ENCODE results near the gene BNIP3.

BNIP3 gene, protein sequence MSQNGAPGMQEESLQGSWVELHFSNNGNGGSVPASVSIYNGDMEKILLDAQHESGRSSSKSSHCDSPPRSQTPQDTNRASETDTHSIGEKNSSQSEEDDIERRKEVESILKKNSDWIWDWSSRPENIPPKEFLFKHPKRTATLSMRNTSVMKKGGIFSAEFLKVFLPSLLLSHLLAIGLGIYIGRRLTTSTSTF

DNA sequence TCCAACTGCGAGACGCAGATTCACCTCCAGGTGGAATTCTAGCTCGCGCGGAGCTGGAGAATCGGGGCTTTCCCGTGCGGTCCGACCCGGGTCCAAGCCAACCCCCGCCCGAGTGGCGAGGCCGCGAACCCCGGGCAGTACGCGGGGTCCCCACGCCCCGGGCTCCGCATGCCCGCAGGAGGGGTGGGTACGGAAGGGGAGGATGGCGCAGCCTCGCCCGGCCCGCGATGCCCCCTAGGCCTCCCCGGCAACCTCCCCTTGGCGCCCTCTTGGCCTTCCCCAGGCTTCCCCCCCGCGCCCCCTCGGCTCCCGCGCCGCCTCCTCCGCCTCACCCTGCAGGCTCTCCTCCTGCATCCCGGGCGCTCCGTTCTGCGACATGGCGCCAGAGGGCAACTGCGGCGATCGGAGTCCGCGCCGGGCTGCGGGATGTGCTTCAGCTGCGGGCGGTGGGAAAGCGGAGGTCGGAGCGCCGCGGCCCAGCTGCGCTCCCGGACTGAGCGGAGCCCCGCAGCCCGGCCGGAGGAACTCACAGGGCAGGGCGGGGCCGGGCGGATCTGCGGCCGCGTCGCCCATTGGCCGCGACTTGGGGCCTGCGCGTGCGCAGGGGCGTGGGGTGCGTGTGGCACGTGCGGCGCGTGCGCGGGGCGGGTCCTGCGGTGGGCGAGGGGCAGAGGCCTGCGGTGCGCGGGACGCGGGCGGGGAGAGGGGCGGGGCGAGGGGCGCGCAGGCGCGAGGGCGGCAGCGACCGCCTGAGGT, at the start of gene BNIP3:
Gene BNIP3 (minus strand): TSS at position 495 of the 756 bp plus-strand sequence. CDS start 117 bp downstream, at position 378.
- peak; percentile 92 for DNase-seq

DNA sequence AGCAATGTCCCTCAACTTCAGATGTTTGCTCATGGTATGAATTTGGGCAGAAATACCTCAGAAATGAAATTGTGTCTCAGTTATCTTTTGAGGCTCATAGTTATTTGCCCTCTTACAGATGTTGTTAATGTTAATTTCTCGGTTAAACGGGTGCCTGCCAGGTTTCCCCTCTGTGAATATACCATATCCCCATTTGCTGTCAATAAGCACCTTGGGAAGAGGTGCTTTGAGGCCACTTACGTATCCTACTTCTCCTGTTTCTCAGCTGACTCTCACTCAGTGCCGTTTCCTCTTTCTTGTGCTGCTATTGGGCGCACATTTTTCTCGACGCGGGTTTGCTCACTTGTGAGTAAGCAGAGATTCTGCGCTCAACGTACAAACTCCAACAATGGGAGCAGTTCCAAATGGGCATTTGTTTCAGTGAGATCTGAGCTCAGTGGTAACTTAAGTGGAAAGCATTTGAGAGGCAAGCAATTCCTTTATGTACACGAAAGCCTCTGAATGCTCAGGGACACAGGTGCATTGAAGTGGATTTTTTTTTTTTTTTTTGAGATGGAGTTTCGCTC, 49.3 kb upstream of the BNIP3 start:
- no peak for DNase-seq

DNA sequence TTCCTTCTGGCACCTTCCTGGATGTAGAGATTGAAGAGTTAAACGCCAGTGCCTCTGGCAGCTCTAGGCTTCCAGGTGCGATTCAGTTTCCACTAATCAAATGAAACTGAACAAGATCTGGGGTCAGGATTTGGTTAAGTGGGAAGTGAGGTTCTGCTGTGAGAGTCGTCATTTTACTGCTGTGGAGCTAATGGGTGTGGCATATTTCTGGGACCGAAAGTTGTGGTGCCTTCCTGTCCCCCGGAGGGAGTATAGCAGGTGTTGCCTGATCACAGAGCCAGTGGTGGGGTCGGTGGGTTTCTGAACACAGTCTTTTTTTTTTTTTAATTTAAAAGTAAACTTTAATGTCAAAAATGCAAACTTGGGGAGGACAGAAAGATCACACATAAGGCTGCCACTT, 47.0 kb upstream of the BNIP3 start:
- DNase-seq = no peak

DNA sequence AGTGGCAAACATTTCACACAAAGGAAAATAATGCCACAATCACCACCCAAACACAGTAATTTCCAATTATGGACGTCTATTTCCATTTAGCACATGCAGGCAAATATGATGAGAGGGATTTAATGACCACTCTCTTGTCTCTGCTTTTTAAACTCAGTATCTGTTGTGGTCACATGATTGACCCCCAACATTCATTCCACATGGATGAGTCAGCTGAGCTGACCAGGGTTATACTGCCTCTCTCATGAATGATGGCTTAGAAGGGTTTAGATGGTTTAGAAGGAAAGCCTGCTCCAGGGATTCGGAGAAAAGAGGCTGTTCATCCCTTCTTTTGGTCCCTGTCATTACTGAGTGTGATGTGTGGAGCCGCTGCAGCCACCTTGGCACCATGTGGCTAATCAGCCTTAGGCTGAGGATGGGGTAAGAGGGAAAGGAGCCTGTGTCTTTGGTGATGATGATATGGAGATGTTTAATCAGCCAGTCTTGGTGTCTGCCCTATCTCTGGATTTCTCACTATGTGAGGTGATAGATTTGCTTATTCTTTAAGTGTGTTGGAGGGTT, 45.8 kb upstream of the BNIP3 start:
- no peak for DNase-seq

DNA sequence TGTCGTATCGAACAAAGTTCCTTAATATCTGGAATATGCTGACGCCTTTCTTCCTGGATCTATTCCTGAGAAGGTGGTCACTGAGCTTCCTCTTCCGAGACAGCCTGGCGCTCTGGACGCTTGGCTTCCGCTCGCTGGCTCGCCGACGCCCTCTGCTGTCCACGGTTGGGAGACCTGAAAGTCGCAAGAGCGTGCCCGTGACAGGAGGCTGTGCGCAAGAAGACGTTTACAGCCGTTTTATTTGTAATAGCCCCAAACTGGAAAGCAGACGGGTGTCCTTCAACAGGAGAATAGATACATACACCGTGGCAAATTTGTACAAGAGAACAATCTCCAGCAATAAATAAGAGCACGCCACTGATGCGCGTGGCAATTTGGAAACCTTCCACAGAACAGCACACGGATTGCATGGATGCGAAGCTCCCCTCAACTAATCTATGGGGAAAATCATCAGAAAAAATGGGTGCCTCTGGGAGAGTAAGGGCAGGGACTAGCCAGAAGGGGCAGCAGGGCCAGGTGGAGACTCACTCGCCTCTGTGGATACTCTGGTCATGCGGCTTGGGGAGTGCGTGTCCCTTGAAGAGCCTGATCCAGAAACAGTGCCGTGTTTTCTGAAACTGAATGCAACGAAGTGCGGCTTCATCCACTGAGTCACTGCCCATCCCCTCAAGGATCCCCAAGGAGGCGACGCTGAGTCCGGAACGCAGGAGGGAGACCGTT, 41.5 kb upstream of the BNIP3 start:
- peak; percentile 69 to 81 for DNase-seq

DNA sequence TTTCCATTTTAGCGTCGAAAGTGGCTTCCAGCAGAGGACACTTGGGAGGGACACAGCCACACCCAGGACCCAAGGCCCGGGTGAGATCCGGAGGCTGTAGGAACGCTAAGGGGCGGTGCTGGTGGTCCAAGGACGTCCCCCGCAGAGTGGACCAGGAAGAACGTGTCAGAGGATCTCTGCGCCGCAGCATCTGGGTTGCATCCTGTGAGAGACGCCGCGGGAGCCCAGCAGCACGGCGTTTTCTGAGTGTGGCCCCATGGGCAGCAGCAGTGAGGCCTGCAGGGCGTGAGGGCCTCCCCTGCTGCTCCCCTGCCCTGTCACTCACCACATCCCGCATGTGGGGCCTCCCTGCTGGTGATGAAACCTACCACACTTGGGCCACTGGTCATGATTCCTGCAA, 40.5 kb upstream of the BNIP3 start:
- no peak for DNase-seq

DNA sequence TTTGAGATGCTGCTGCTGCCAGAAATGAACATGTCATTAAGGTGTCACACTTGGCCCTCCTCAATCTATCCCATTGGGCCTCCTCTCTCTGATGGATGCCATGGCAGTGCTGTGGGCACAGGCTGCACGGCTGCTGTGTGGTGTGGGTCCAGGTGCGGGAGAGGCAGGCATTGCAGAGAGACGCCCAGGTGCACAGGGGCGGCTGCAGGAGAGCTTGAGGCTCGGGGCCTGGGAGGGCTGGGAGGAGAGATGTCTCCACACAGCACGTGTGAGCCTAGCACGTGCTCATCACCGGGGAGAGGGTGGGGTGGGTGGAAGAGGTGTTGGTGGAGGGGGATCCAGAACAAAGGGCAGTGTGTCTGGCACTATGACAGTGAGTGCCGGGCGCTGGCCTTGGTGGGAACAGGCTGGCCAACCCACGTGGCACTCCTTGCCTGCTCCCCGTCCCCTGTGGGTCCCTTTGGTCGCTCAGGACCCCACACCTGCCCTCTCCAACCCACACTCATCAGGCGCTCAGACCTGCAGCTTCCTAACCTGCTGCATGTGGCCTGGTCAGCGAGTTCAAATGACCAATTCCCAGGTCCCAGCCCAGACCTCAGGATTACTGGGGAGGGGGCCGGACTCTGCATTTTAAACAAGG, 39.9 kb upstream of the BNIP3 start:
- DNase-seq = no peak

DNA sequence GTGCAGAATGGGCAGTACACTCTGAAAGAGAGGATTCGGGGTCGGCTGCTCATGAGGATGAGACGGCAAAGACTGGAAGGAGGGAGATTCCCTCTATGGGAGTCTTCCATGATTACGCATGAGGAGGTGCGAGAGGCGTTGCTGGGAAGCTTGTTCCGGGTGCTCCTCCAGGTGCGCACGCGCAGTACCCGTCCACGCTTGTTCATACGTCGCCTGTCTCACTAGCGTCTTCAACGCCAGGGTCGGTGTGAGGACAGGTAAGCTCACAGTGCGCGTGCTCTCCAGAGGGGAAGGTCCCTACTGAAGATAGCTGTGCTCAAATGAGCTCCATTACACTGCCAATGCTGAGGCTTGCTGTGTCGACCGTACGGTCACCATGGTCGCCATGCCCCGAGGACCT, 39.3 kb upstream of the BNIP3 start:
- no peak for DNase-seq

DNA sequence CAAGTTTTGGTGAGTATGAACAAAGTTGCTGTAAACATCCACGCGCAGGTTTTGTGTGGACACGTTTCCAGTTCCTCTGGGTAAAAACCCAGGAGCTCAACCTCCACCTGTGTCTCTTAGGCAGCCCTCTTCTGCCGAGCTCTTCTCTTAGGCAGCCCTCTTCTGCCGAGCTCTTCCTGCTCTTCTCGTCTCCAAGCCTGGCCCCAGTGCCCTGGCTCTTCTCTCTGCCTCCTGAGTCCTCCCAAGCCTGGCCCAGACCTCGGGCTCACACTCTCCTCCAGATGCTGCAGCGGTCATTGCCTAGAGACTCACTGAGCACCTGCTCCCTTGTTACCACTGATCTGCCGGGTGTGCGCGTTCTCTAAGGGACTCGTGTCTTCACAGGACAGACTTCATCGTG, 38.7 kb upstream of the BNIP3 start:
- no peak for DNase-seq

DNA sequence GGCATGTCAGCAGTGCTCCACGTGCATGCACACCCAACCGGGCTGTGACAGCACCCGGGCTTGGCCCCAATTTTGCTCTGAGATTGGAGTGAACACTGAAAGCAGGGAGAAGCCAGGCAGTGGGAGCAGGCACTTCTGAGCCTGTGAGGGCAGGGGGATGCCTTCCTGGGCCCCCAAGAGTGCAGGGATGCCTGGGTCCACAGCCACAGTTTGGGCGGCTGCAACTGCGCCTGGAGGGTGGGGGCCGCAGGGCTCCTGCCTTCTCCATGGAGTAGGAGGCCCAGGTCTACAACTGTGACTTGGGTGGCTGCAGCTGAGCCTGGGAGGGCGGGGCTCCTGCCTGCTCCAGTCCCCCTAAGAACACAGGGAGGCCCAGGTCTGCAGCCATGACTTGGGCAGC, 37.6 kb upstream of the BNIP3 start:
- no peak for DNase-seq

DNA sequence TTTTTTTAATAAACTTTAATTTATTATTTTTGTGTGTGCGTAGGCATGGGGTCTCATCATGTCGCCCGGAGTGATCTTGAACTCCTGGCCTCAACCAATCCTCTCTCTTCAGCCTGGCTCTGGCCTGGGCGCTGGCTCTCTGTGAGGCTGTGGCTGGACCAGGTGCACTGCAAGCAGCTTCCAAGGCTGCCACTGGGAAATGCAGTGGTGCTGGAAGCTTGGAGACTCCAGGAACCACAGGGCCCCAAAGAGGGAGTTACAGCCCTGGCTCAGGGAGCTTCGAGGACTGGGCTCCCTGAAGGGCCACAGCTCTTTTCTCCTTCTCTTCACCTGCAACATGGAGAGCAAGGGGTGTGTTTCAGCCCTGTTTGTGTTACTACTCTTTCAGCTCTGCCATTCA, 36.7 kb upstream of the BNIP3 start:
- no peak for DNase-seq

DNA sequence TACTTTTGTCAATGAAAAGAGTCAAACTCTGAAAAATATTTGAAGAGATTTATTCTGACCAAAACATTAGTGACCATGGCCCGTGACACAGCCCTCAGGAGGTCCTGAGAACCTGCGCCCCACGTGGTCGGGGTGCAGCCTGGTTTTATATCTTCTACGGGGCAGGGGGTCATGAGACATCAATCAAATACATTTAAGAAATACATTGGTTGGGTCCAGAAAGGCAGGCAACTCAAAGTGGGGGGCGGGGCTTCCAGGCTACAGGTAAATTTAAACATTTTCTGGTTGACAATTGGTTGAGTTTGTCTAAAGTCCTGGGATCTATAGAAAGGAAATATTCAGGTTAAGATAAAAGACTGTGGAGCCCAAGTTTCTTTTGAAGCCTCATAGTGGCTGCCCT, 34.8 kb upstream of the BNIP3 start:
- DNase-seq = no peak

DNA sequence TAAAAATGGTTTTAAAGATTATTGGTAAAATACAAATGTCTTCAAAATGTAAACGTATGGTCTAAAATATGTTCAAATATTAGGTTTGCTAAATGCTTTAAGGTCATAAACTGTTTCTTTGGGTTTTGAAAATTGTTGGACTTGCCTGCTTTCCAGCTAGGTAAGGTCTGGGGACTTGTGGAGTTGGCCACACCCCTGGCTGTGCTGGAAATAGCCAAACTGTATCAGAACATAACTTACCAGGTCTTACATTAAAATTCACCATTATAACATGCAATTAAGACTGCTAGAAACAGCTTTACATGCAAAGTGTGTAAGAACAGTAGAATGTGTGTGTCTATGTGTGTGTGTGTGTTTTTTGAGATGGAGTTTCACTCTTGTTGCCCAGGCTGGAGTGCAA, 29.7 kb upstream of the BNIP3 start:
- DNase-seq = no peak

DNA sequence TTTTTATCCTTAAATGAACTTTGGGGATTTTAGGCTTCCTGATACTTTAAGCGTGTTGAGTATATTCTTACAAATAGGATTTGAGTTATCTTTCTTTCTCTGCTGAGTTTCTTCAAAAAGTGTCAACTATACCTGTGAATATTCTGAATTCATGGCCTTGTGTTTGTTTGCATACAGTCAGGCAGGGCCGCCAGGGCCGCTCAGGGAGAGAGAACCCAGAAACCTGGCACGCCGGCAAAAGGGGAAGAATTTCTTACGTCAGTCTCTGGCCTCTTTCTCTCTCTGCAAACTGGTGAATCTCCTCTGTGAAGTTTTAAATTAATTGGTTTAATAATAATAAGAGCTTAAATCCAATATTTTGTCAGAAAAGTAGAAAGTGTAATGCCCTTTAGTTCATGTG, 29.3 kb upstream of the BNIP3 start:
- no peak for DNase-seq

DNA sequence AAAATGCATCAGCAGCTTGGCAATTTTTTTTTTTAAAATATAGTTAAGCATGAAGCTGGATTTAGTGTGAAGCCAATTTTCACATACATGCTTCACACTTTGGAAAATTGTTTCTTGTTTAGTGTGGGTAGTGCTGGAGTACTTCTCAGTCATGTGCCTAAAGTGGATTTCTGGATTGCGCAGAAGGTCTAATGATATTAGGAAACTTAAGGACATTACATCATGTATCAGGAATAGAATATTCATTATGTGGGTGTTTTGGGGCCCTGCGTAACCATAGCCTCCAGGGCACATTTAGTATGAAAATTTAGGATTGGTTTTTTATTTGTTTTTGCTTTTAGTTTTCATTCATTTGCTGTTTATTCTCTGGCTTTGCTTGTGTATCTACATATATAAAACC, 28.8 kb upstream of the BNIP3 start:
- DNase-seq = no peak

DNA sequence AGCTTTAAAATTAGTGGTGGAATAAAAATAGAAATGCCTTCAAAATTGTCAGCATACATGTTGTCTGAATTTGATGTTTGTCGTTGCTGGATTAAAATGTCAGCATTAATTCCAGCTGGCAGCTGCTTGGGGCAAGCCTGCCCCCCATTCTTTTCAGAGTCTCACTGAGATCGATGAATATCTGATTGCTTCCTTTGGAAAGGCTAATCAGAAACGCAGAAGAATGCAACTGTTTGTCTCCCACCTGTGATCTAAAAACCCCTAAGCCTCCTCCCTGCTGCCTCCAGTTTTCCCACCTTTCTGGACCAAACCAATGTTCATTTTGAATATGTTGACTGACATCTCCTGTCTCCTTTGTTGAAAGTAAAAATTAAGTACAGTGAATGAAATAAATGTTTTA, 27.9 kb upstream of the BNIP3 start:
- DNase-seq = no peak

DNA sequence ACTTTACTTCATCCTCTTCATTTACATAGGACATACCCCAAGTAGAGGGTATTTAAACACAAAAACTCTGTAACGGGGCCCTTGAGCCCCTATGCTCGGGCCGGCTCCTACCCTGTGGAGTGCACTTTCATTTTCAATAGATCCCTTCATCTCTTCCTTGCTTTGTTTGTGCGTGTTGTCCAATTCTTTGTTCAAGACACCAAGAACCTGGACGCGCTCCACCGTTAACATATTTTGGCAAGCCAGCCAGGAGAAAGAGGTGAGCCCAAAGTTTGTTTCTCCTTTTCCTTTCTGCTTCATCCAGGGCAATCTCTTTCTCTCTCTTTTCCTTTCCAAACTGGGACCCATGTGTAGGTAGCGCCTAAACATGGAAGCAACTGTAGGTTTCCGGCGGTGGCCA, 26.0 kb upstream of the BNIP3 start:
- DNase-seq = no peak

DNA sequence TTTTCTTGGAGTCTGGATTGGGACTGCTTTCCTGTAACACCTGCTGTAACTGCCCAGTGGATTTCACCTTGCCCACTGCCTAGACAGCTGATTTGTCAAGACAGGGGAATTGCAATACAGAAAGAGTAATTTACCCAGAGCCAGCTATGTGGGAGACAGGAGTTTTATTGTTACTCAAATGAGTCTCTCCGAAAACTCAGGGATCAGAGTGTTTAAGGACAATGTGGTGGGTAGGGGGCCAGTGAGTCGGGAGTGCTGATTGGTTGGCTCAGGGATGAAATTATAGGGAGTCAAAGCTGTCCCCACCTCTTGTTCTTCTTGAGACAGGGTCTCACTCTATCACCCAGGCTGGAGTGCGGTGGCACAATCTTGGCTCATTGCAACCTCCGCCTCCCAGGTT, 25.2 kb upstream of the BNIP3 start:
- DNase-seq = no peak

DNA sequence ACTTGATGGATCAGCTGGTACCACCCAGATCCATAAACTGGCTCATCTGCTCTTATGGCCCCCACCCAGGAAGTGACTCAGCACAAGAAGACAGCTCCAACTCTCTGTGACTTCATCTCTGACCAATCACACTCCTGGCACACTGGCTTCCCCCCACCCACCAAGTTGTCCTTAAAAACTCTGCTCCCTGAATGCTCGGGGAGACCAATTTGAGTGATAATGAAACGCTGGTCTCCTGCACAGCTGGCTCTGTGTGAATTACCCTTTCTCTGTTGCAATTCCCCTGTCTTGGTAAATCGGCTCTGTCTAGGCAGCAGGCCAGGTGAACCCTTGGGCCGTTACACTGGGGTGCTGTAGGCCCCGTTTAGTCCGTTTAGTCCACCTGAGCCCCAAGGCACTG, 23.4 kb upstream of the BNIP3 start:
- no peak for DNase-seq

DNA sequence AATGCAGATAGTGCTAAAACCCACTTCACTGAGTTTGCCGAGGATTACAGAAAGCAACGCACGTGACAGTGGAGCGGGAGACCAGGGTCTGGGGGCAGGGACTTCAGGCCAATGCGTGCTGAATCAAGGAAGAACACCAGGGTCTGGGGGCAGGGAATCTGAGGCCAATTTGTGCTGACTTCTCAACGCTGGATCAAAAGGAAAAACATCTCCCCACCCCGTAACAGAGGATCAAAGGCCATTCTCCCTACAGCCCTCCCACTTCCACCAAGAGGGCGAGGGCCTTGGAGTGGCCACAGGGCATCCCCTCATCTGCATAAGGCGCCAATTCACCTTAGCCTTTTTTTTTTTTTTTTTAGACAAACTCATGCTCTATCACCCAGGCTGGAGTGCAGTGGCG, 22.3 kb upstream of the BNIP3 start:
- no peak for DNase-seq

DNA sequence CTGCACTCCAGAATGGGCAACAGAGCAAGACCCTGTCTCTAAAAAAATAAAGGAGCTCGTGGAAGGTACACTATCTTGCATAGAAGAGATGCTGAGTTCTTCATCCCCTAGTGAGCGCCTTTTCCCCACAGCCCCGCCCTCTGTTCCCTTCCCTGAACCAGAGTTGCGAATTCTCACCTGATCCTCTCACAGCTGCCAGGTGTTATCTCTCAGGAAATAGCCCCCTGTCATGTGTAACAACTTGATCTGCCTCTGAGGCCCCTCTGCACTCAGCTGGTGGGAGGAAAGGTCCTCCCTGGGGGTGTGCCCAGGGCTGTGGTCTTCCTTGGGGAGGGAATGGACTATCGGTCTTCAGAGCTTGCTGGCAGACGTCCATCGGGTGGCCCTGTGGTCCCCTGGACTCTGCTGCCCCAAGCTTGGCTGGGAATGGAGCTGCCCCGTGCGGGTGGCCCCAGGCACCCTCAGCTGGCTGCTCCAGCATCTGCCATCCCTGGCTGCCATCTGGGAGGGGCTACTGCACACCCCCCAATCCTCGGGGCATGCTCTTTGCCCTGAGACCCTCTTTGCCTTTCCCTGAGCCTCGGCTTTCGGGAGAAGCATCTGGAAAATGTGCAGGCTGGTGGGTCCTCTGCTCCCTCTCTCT, 21.7 kb upstream of the BNIP3 start:
- DNase-seq = no peak

DNA sequence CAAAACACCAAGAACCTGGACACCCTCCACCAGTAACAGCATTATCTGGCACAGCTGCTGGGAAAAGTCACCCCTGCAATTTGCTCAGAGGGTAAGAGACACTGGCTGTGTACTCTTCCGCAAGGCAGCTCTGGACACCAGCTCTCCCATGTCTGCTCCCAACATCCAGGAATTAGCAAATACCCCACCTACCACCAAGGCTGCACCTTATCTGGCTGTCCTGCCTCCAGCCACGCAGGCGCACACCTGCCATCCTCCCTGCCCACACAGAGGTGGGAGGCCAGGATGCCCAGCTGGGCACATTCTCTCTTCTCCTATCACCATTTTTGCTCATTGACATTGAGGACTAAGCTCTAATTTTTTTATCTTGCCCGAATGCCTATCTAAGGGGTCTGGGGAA, 20.3 kb upstream of the BNIP3 start:
- DNase-seq = no peak

All from activated CD4-positive, alpha-beta T cell treated with anti-CD3 and anti-CD28 coated beads for 4 hours (primary cell).